MG63 (cell line): ENCODE data around the gene MAP4K2. TPM values are rescaled to one million over a fixed set of nuclear protein-coding genes. Genes with fewer than 3 reads are reported as not detected.

ENCODE experiments used
- DNase-seq: peaks from one replicate; pipeline ENCODE4 v3.0.0-alpha.2; 2020
- H3K27me3 ChIP-seq: fragments of 250-450 bp; sonication (Bioruptor Pico); 2 replicates; pipeline ENCODE4 v1.5.1; 2020; ENCODE audit warnings: mild to moderate bottlenecking, moderate library complexity
- H3K36me3 ChIP-seq: fragments of 250-450 bp; sonication (Bioruptor Pico); 2 replicates; pipeline ENCODE4 v1.5.1; 2020; ENCODE audit warnings: mild to moderate bottlenecking, moderate library complexity
- H3K4me3 ChIP-seq: fragments of 250-450 bp; sonication (Bioruptor Pico); 2 replicates; pipeline ENCODE4 v1.5.1; 2020; ENCODE audit warnings: mild to moderate bottlenecking, moderate library complexity
- H3K9me3 ChIP-seq: fragments of 250-450 bp; sonication (Bioruptor Pico); 2 replicates; pipeline ENCODE4 v1.5.1; 2020; ENCODE audit warnings: mild to moderate bottlenecking, moderate library complexity
- total RNA-seq: library from RNA; depleted of rRNA; stranded (reverse); fragments of >200 nt; shearing (Covaris generic); gene quantifications from 2 replicates; pipeline ENCODE4 v1.2.3, GENCODE V29; 2014; ENCODE audit warnings: low replicate concordance

Gene MAP4K2
- total RNA-seq, 1 experiment from 2014 or later, result 6.2 TPM

DNA sequence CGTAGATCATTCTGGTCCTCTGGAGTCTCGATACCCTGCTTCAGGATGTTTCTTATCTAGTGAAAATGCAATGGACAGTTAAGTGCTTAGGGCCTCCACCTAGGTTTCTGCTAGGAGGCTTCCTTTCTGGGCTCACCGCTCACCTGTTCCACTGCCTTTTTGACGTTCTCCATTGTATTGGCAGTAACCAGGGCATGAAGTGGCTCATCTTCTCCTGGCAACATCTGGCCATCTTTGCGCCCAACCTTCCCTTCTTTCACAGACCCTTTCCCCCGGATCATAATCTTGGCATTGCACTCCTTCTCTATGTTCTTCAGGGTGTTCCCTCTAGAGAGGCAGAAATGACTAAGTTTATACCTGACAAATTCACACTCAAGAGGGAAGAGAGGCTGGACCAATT lies 33.7 kb downstream of the MAP4K2 start:
- Histone ChIP-seq H3K27me3 (no peaks in the 10 kb centered on the region), H3K36me3 (peaks cover 92% of the 10 kb centered on the region), H3K4me3 (no peak overlapping the region), H3K9me3 (no peaks in the 10 kb centered on the region)
- DNase-seq, result no peak

GRCh38 chr11:64768300-64768694 lies 34.7 kb downstream of the MAP4K2 start:
- H3K36me3 ChIP-seq, result peaks cover 92% of the 10 kb centered on the region
- DNase-seq, result no peak
- H3K27me3 ChIP-seq, result no peaks in the 10 kb centered on the region
- no peak overlapping the region for H3K4me3 ChIP-seq
- no peaks in the 10 kb centered on the region for H3K9me3 ChIP-seq

- H3K9me3 ChIP-seq, result no peaks in the 10 kb centered on the region
- DNase-seq, result peak; percentile 50
- no peak overlapping the region for H3K4me3 ChIP-seq
- H3K27me3 ChIP-seq, result no peaks in the 10 kb centered on the region
- H3K36me3 ChIP-seq, result peaks cover 92% of the 10 kb centered on the region
Measured at GRCh38 chr11:64767344-64768299, 35.4 kb downstream of the MAP4K2 start.

- Histone ChIP-seq H3K27me3 (no peaks in the 10 kb centered on the region), H3K4me3 (no peak overlapping the region), H3K9me3 (no peaks in the 10 kb centered on the region), H3K36me3 (peaks cover 90% of the 10 kb centered on the region)
- no peak for DNase-seq
Measured at GRCh38 chr11:64766881-64767280, 36.1 kb downstream of the MAP4K2 start.

DNA sequence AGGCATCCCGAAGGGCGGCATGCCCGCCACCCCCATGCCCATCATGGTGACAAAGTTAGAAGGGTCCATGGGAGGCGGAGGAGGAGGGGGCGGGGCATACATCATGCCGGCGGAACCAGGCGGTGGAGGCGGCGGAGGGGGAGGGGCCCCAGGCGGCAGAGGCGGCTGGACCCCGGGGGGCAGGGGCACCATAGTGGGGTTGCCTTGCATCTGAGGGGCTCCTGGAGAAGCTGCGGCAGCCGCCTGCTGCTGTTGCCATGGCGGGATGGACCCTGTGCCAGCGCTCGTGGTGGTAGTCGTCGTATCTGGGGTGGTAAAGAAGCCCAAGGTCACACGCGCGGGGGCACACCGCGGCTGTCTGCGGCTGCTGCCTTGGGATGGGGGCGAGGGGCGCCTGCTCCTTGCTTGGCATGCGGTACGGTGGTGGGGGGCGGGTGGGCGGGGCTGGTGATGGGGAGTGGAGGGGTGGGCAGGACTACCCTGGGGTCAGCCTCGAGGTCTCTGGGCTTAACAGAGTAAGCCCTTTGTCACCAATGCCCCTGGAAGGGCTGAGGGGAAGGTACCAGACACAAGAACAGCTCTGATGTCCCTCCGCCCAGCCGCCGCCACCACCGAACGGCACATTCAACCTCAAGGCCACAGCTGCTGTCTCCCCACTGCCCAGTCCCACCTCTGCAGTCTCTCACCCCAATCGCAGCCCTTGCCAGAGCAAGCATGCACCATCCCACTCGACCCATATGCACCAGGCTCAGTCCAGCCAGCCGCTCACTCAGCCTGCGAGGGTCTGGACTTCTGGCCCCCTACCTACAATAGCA lies 37.0 kb downstream of the MAP4K2 start:
- no peaks in the 10 kb centered on the region for H3K27me3 ChIP-seq
- peaks cover 82% of the 10 kb centered on the region for H3K36me3 ChIP-seq
- H3K9me3 ChIP-seq, result no peaks in the 10 kb centered on the region
- DNase-seq, result no peak
- H3K4me3 ChIP-seq, result no peak overlapping the region

- no peak overlapping the region for H3K4me3 ChIP-seq
- no peaks in the 10 kb centered on the region for H3K27me3 ChIP-seq
- no peaks in the 10 kb centered on the region for H3K9me3 ChIP-seq
- no peak for DNase-seq
- peaks cover 75% of the 10 kb centered on the region for H3K36me3 ChIP-seq
Measured at GRCh38 chr11:64765291-64765850, 37.6 kb downstream of the MAP4K2 start.

DNA sequence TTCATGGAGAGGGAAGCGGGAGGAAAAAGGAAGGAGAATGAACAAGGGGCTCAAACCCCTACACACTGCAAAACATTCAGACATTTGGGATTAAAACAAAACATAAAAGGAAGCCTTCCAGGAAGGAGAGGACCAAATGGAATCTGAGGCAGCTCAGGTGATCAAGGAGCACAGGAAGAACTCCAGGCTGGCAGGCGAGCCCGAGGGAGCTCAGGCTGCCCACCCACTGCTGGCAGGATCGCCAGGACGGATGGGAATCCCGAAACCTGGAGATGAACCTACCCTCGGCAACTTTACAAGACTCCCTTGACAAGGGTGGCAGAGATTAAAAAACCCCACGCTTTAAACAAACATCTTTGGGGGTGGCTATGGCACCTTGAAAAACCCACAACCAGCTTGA lies 38.3 kb downstream of the MAP4K2 start:
- Histone ChIP-seq H3K4me3 (no peak overlapping the region), H3K27me3 (no peaks in the 10 kb centered on the region), H3K36me3 (peaks cover 69% of the 10 kb centered on the region), H3K9me3 (no peaks in the 10 kb centered on the region)
- DNase-seq, result no peak

GRCh38 chr11:64764040-64764611 lies 38.9 kb downstream of the MAP4K2 start:
- no peak for DNase-seq
- Histone ChIP-seq H3K27me3 (no peaks in the 10 kb centered on the region), H3K4me3 (no peak overlapping the region), H3K36me3 (peaks cover 62% of the 10 kb centered on the region), H3K9me3 (no peaks in the 10 kb centered on the region)

- DNase-seq, result no peak
- Histone ChIP-seq H3K4me3 (no peak overlapping the region), H3K27me3 (no peaks in the 10 kb centered on the region), H3K9me3 (no peaks in the 10 kb centered on the region), H3K36me3 (peaks cover 57% of the 10 kb centered on the region)
Measured at GRCh38 chr11:64763526-64764039, 39.4 kb downstream of the MAP4K2 start.

GRCh38 chr11:64762674-64763525 lies 40.1 kb downstream of the MAP4K2 start:
- peaks cover 50% of the 10 kb centered on the region for H3K36me3 ChIP-seq
- no peak overlapping the region for H3K4me3 ChIP-seq
- no peaks in the 10 kb centered on the region for H3K27me3 ChIP-seq
- no peaks in the 10 kb centered on the region for H3K9me3 ChIP-seq
- peak; percentile 33 for DNase-seq

DNA sequence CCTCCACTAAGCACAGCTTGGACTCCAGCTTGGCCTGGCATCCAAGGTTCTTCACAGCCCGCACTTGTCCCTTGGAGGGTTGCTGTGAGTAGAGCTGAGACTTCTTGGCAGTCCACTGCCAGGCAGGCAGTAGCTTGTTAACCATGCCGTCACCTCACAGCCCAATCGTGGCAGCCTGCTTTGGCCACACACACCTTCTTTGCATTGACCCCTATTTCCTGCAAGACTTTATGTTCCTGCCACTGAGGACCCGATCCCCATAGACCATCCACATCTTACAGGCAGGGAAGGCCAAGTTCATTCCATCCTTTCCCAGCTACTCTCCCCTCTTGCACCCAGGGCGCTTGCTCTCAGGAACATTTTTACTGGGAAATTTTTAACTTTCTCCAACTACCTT lies 40.7 kb downstream of the MAP4K2 start:
- H3K36me3 ChIP-seq, result peaks cover 44% of the 10 kb centered on the region
- DNase-seq, result no peak
- no peaks in the 10 kb centered on the region for H3K9me3 ChIP-seq
- H3K27me3 ChIP-seq, result no peaks in the 10 kb centered on the region
- no peak overlapping the region for H3K4me3 ChIP-seq

GRCh38 chr11:64760759-64761420 lies 42.1 kb downstream of the MAP4K2 start:
- H3K4me3 ChIP-seq, result no peak overlapping the region
- no peaks in the 10 kb centered on the region for H3K9me3 ChIP-seq
- DNase-seq, result no peak
- peaks cover 36% of the 10 kb centered on the region for H3K36me3 ChIP-seq
- H3K27me3 ChIP-seq, result no peaks in the 10 kb centered on the region

DNA sequence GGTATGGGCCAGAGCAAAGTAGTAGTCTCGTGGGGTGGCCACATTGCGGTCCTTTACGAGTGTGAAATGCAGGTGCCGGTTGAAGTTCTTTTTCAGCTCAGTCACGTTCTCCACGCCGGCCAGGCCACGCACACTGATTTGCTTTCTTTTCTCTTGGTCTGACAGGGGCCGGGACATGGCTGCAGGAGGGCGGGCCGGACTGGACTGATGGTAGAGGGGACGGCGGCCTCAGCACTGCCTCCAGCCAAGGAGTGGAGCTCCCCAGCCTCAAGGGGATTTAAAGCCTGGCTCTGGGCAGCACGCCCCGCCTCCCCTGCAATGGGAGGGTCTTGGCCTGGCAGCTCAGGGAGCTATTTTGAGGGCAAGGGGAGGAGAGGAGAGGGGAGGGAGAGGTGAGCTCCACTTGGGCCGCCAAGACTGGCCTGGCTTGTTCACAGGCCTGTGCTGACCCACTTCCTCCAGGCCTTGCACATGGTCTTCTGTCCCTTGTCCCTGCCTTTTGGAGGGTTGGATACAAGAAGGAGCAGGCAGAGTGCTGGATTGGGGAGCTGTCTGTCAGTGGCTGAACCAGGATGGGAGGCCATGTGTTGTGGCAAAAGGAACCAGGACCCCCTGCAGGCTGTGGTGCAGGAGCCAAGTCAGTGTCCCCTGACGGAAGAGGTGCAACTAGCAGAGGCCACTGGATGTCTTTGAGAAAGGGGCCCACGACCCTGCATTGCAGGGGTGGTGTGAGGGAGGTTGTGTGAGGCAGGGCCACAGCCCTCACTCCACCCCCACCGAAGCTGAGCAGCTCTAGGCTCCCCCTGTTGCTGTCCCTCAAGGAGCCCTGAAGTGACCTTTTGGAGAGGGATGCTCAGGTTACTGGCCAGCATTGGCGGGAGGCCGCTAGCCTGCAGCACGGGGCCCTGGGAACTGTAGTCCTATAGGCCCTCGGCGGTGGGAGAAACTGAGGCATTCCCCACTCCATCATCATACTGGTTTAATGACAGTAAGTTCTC lies 43.0 kb downstream of the MAP4K2 start, which contains the start of gene PYGM:
PYGM (minus strand) TSS at position 253 of the 998 bp plus-strand sequence; CDS start at position 177, 76 bp downstream.
- no peak for DNase-seq
- Histone ChIP-seq H3K27me3 (no peaks in the 10 kb centered on the region), H3K4me3 (no peak within 1 kb of the TSS), H3K9me3 (no peaks in the 10 kb centered on the region), H3K36me3 (peaks cover 29% of the 10 kb centered on the region)

DNA sequence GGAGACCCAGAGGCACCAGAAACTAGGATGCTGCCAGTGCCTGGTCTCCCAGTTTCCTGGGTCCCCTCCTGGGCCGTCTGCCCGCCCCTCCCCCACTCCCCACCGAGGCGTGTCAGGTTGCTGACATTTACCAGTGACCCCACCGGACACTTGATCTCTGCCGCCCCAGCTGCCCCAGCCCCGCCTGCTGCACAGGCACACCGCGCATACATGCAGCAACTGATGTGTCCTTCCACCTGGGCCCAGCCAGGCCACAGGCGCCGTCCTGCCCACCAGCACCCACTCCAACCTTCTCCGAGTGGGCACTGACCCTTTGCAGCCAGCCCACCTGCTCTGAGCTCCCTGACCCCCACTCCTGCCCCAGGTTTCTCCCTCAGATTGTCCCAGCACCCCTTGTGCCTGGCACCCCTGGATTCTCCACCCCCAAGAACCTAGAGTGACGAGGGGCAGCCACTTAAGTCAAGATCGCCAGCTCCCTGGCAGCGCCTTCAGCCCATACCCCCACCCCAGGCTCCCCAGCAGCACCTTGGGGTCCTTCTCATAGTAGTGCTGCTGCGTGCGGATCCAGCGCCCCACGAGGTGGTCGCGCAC lies 43.8 kb downstream of the MAP4K2 start:
- no peak overlapping the region for H3K4me3 ChIP-seq
- peaks cover 21% of the 10 kb centered on the region for H3K36me3 ChIP-seq
- no peaks in the 10 kb centered on the region for H3K9me3 ChIP-seq
- H3K27me3 ChIP-seq, result no peaks in the 10 kb centered on the region
- DNase-seq, result no peak
